ENCODE results near the gene PRDM2. TPM values are rescaled to one million over a fixed set of nuclear protein-coding genes. Genes with fewer than 3 reads are reported as not detected.
"Not testable (repeated sequence)": the region's sequence is repeated elsewhere in the genome, so short reads cannot be mapped to it uniquely, and the experiment has no call there.

Gene PRDM2
- total RNA-seq, 1 experiment from 2014 or later, result 64.2 TPM

DNA sequence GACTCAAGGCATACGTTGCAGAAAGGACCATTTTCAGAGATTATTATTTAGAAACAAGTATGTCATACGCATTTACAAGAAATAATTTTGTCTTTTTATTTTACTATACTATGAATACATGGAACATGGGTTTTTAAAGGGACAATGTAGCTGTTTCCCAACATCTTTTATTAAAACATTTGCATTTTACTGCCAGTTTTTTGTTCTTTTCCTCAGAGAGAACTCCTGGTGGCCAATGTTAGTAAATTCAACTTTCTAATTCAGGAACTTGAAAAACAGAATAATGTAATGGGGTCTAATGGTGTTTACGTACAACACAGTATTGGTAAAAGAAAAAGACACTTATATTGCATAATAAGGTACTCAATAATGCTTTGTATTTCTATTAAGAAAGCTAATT lies 14.9 kb downstream of the PRDM2 start:
- Histone ChIP-seq H3K4me1 (ENCODE audit: insufficient read depth, low read length, poor library complexity, severe bottlenecking) (peaks cover 5% of the 10 kb centered on the region), H3K4me3 (ENCODE audit: low read depth, low read length, poor library complexity, severe bottlenecking) (no peak overlapping the region), H3K27me3 (replicated peaks; ENCODE audit: insufficient read depth, low read depth, low read length, poor library complexity) (no peaks in the 10 kb centered on the region), H3K27ac (ENCODE audit: low read depth, low read length, poor library complexity, severe bottlenecking) (no peak overlapping the region), H3K9me3 (ENCODE audit: low read depth, low read length, poor library complexity, severe bottlenecking) (no peaks in the 10 kb centered on the region), H3K36me3 (ENCODE audit: insufficient read depth, low read length, poor library complexity, severe bottlenecking) (no peaks in the 10 kb centered on the region)
- ChIA-PET CTCF (interaction anchor here (0.7 kb wide), 1 partner anchor 50 kb away, joined by 3 read pairs; no protein-coding TSS in a partner anchor), POLR2A (ENCODE audit: low non-redundant PET) (no interaction called here)
- DNase-seq (ENCODE audit: low spot score), result no peak
- intact Hi-C loops (cut with micrococcal nuclease; ENCODE audit: unreplicated experiment), result loop anchor here (5.0 kb wide), 1 partner anchor 32 kb away; no protein-coding TSS in a partner anchor
- TF ChIP-seq EZH2 (IDR thresholded peaks at IDR 0.05; ENCODE audit: borderline replicate concordance, low read depth, low read length, poor library complexity, severe bottlenecking), result no peak
- TF ChIP-seq, protein P1, sequence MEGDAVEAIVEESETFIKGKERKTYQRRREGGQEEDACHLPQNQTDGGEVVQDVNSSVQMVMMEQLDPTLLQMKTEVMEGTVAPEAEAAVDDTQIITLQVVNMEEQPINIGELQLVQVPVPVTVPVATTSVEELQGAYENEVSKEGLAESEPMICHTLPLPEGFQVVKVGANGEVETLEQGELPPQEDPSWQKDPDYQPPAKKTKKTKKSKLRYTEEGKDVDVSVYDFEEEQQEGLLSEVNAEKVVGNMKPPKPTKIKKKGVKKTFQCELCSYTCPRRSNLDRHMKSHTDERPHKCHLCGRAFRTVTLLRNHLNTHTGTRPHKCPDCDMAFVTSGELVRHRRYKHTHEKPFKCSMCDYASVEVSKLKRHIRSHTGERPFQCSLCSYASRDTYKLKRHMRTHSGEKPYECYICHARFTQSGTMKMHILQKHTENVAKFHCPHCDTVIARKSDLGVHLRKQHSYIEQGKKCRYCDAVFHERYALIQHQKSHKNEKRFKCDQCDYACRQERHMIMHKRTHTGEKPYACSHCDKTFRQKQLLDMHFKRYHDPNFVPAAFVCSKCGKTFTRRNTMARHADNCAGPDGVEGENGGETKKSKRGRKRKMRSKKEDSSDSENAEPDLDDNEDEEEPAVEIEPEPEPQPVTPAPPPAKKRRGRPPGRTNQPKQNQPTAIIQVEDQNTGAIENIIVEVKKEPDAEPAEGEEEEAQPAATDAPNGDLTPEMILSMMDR (conservative IDR thresholded peaks at IDR 0.05; ENCODE audit: low read depth, low read length), result peak; percentile 50
- BruUV-seq (replicated peaks), result no TSS peak

DNA sequence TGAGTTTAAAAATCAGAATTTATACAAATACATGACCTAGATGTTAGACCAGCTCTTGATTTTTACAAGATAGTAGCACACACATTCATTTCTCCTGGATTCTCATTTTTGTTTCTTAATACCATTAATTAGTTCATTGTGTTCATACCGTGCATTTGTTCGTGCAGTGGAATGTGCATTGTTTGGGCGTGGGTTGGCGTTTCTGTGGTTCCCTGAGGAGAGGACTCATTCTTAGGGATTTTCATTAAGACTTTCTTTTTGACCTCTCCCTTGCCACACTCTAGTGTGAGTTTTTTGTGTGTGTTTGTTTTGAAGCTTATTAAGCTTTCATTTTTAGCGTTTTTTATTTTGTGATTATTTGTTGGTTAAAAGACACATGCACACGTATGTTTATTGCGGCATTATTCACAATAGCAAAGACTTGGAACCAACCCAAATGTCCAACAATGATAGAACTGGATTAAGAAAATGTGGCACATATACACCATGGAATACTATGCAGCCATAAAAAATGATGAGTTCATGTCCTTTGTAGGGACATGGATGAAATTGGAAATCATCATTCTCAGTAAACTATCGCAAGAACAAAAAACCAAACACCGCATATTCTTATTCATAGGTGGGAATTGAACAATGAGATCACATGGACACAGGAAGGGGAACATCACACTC lies 15.8 kb downstream of the PRDM2 start:
- H3K36me3 ChIP-seq (ENCODE audit: insufficient read depth, low read length, poor library complexity, severe bottlenecking); BruUV-seq (replicated peaks); H3K27ac ChIP-seq (ENCODE audit: low read depth, low read length, poor library complexity, severe bottlenecking); H3K9me3 ChIP-seq (ENCODE audit: low read depth, low read length, poor library complexity, severe bottlenecking); H3K4me3 ChIP-seq (ENCODE audit: low read depth, low read length, poor library complexity, severe bottlenecking); H3K4me1 ChIP-seq (ENCODE audit: insufficient read depth, low read length, poor library complexity, severe bottlenecking); H3K27me3 ChIP-seq (replicated peaks; ENCODE audit: insufficient read depth, low read depth, low read length, poor library complexity); DNase-seq (ENCODE audit: low spot score); POLR2A ChIA-PET (ENCODE audit: low non-redundant PET); intact Hi-C loops (cut with micrococcal nuclease; ENCODE audit: unreplicated experiment): not testable (repeated sequence)
- CTCF ChIA-PET, result interaction anchor here (0.7 kb wide), 1 partner anchor 49 kb away, joined by 3 read pairs; no protein-coding TSS in a partner anchor

DNA sequence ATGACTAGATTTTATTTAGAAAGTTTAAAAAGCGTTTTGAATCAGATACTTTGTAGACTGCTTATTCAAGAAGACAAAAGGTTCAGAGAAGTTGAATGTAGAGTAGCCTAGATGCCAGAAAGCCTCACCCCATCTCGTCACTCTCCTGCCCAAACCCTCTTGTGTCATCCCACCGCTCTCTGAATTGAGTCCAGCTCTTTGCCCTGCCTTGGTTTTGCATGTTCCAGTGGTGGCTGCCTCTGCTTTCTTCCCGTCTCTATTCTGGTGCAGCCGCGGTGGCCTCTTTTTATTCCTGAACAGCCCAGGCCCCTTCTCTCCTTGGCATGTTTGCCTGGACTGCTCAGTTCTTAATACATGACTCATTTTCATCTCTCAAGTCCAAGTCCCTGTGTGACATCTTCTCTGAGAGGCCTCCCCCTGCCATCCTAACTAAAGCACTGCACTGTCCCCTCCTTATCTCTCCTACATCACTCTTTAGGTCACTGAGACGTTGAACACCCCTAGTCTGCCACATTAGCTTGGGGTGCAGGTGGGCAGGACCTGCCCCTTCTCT lies 22.9 kb downstream of the PRDM2 start:
- Histone ChIP-seq H3K36me3 (ENCODE audit: insufficient read depth, low read length, poor library complexity, severe bottlenecking) (no peaks in the 10 kb centered on the region), H3K27me3 (replicated peaks; ENCODE audit: insufficient read depth, low read depth, low read length, poor library complexity) (no peaks in the 10 kb centered on the region), H3K9me3 (ENCODE audit: low read depth, low read length, poor library complexity, severe bottlenecking) (no peaks in the 10 kb centered on the region), H3K4me3 (ENCODE audit: low read depth, low read length, poor library complexity, severe bottlenecking) (no peak overlapping the region), H3K27ac (ENCODE audit: low read depth, low read length, poor library complexity, severe bottlenecking) (peak overlapping the region; percentile 5), H3K4me1 (ENCODE audit: insufficient read depth, low read length, poor library complexity, severe bottlenecking) (peaks cover 7% of the 10 kb centered on the region)
- no TSS peak for BruUV-seq (replicated peaks)
- POLR2A ChIA-PET (ENCODE audit: low non-redundant PET), result no interaction called here
- DNase-seq (ENCODE audit: low spot score), result no peak
- TF ChIP-seq EZH2 (IDR thresholded peaks at IDR 0.05; ENCODE audit: borderline replicate concordance, low read depth, low read length, poor library complexity, severe bottlenecking), result no peak
- TF ChIP-seq, protein P1 (conservative IDR thresholded peaks at IDR 0.05; ENCODE audit: low read depth, low read length), result no peak
- intact Hi-C loops (cut with micrococcal nuclease; ENCODE audit: unreplicated experiment), result no loop called here
- CTCF ChIA-PET, result no interaction called here

DNA sequence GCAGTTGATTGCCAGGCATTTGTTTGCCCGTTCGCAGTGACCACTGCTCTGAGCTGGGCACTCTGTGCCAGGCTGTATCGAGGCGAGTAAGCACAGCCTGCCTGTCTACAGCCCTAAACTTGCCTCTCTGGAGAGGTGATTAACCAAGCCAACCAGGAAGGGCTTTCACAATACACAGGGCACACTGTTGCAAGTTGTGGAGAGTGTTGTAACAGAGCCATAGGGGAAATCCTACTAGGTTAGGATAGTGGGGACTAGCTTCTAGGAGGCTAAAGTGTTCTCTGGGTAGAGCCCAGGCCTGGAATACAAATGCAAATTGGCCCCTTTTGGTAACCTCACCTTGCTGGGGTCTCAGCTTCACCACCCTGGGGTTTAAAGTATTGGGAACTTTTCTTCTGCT lies 23.8 kb downstream of the PRDM2 start:
- H3K36me3 ChIP-seq (ENCODE audit: insufficient read depth, low read length, poor library complexity, severe bottlenecking), result no peaks in the 10 kb centered on the region
- no peaks in the 10 kb centered on the region for H3K9me3 ChIP-seq (ENCODE audit: low read depth, low read length, poor library complexity, severe bottlenecking)
- H3K27ac ChIP-seq (ENCODE audit: low read depth, low read length, poor library complexity, severe bottlenecking), result no peak overlapping the region
- POLR2A ChIA-PET (ENCODE audit: low non-redundant PET), result no interaction called here
- no TSS peak for BruUV-seq (replicated peaks)
- no peak for DNase-seq (ENCODE audit: low spot score)
- no peak for TF ChIP-seq EZH2 (IDR thresholded peaks at IDR 0.05; ENCODE audit: borderline replicate concordance, low read depth, low read length, poor library complexity, severe bottlenecking)
- TF ChIP-seq, protein P1 (conservative IDR thresholded peaks at IDR 0.05; ENCODE audit: low read depth, low read length), result no peak
- H3K4me3 ChIP-seq (ENCODE audit: low read depth, low read length, poor library complexity, severe bottlenecking), result no peak overlapping the region
- peaks cover 7% of the 10 kb centered on the region for H3K4me1 ChIP-seq (ENCODE audit: insufficient read depth, low read length, poor library complexity, severe bottlenecking)
- intact Hi-C loops (cut with micrococcal nuclease; ENCODE audit: unreplicated experiment), result no loop called here
- CTCF ChIA-PET, result no interaction called here
- H3K27me3 ChIP-seq (replicated peaks; ENCODE audit: insufficient read depth, low read depth, low read length, poor library complexity), result no peaks in the 10 kb centered on the region
